DMS79 treated with DMSO at 0.1 percent for 48 hours (cell line): ENCODE measurements around the gene HHLA2.
A peak's percentile ranks its signal among the peaks of the same experiment; 100 is the strongest.
"Not testable (repeated sequence)": the region's sequence is repeated elsewhere in the genome, so short reads cannot be mapped to it uniquely, and the experiment has no call there.

Experiments used
- DNase-seq: peaks from one replicate; lab custom pipeline; 2025; lab: John Stamatoyannopoulos, UW

HHLA2 gene, protein sequence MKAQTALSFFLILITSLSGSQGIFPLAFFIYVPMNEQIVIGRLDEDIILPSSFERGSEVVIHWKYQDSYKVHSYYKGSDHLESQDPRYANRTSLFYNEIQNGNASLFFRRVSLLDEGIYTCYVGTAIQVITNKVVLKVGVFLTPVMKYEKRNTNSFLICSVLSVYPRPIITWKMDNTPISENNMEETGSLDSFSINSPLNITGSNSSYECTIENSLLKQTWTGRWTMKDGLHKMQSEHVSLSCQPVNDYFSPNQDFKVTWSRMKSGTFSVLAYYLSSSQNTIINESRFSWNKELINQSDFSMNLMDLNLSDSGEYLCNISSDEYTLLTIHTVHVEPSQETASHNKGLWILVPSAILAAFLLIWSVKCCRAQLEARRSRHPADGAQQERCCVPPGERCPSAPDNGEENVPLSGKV

DNA sequence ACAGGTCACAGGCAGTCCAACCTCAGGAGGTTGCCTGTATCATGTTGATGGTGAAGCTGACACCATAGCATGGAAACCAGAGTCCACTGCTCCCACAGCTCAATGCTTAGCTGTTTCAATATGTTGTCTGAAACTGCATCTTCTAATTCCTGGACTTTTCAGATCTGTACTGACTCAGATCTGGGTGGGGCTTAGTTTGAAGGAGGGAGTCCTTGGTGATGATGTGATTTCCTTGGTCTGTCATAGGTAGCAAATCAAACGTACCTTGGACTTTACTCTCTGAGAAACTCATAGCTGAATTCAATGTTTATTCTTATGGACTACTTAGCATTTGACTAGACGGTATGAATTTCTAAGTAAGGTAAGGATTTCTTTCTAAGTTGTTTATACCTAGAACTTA is at the start of gene HHLA2:
HHLA2 (plus strand) TSS at position 310 of the 400 bp plus-strand sequence. CDS start 55,266 bp downstream, outside the sequence.
- DNase-seq: no peak

DNA sequence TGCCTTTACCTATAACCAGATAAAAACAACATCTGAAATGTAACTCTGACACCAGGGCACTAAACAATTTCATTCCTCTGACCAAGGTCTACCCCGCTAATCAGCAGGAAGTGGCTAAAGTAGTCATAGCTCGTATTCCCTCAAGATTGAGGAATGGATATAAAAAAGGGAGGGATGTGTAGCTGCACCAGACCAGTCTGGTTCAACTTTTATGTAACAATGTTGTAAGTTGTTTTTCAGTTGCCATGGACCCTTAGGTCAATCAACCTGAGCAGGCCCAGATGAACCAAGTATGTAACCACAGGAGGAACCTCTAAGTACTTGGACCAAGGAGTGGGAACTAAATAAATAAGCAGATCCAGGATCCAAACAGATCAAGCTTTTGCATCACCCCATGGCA is 45.7 kb upstream of the HHLA2 start:
- no peak for DNase-seq

DNA sequence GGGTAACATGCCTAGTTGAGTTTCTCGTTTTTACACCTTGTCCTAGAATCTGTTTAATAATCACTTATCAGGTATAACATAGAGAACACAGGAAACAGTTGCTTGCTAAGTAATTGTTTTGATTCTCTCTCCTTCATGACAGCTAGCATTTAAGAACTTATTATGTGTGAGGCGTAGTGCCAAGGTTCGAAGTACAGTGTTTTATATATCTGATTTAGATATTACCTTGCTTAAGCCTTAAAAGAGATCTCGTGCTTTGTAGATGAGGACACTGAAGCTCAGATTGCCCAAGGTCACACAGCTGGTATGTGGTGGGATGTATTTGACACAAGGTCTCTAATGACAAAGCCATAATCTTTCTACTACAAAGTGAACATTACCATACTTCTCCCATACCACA is 45.1 kb upstream of the HHLA2 start:
- no peak for DNase-seq

DNA sequence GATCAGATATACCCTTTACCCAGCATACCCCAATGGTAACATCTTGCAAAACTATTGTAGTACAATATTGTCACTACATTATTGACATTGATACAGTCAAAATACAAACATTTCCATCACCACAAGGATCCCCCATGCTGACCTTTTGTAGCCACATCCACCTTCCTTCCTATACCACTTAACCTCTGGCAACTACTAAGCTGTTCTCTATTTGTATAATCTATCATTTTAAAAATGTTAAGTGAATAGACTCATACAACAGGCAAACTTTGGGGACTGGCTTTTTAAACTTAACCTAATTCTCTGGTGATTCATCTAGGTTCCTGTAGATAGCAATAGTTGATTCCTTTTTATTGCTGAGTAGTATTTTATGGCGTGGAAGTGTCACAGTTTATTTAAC is 44.5 kb upstream of the HHLA2 start:
- DNase-seq: no peak

DNA sequence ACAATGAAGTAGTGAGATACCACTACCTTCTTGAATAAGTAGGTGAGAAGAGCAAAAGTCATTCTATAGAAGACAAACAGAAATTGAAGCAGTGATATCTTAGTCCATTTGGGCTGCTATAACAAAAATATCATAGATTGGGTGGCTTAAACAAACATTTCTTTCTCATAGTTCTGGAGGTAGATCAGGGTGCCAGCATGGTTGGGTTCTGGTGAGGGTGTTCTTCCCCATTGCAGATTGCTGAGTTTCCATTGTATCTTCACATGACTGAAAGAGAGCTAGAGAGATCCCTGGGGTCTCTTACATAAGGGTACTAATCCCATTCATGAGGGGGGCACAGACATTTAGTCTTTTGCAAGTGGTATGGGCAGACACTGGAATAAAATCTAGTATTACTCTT is 41.2 kb upstream of the HHLA2 start:
- no peak for DNase-seq

DNA sequence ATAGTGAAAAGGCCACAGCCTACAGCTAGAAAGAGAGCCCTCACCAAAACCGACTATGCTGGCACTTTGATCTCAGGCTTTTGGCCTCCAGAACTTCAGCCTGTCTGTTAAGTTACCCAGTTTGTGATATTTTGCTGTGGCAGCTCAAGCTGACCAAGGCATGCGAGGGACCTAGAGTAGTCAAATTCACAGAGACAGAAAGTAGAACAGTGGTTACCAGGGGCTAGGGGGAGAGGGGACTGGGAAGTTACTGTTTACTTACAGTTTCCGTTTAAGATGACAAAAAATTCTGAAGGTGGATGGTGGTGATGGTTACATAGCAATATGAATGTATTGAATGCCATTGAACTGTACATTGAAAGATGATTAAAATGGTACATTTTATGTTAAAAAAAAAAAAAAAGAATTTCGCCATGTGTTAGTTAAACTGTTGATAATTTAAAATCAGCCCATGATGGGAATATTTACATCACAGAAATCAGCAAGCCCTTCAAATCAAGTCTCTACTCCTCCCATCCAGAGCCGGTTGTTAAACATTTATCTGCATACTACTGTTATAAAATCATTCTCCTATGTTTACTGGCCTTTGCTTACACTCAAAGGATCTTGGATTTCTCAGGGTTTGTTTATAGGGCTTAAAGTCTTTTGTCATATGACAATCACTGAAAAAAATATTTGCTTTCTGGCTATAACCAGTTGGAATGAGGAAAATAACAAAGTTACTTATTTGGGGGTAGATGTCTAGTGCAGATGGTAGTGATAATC is 31.6 kb upstream of the HHLA2 start:
- not testable (repeated sequence) for DNase-seq

DNA sequence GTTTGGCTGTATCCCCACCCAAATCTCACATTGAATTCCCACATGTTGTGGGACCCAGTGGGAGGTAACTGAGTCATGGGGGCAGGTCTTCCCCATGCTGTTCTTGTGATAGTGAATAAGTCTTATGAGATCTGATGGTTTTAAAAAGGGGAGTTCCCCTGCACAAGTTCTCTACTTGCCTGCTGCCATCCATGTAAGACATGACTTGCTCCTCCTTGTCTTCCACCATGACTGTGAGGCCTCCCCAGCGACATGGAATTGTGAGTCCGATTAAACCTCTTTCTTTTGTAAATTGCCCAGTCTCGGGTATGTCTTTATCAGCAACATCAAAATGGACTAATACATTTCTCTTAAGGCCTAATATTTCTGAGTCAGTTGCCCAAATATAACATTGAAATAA is 28.1 kb upstream of the HHLA2 start:
- DNase-seq: not testable (repeated sequence)

DNA sequence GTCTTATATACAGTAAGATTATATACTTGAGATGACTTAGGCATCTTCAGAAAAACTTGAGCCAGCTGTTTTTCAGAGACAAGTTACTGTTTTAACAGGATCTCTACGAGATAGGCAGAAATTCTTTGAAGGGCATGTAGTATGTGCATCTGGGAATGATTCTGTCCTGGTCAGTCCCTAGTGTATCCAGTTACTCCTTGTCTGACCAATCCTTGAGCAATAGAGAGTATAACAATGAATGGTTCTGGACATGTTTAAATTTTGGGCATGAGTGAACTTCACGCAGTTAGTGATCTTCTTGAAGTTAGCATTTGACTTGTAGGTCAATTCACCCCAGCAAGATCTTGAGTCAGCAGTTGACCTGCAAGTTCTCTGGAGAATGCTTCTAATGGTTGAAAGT is 24.7 kb upstream of the HHLA2 start:
- no peak for DNase-seq

DNA sequence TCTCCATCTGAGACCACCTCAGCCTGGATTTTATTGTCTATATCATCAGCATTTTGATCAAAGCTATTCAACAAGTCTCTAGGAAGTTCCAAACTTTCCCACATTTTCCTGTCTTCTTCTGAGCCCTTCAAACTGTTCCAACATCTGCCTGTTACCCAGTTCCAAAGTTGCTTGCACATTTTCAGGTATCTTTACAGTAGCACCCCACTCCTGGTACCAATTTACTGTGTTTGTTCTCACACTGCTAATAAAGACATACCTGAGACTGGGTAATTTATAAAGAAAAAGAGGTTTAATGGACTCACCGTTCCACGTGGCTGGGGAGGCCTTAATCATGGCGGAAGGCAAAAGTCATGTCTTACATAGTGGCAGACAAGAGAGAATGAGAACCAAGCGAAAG is 17.3 kb upstream of the HHLA2 start:
- DNase-seq: not testable (repeated sequence)

DNA sequence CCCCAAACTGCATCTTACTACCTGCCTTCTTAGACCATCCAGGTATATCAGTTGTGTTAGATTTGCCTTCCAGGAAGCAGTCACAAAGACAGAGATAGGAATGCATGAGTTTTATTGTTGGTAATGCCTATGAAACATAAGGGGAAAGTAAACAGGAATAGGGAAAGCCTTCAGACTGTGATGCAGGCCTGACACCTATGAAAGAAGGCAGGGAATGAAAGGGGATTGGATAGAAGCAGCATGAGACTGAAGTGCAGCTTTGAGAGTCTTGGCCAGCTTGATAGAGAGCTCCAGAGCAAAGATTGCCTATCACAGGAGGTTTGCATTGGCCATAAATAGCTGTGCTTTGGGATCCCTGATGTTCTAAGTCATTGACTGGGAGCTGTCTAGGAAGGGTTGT is 15.9 kb upstream of the HHLA2 start:
- no peak for DNase-seq

DNA sequence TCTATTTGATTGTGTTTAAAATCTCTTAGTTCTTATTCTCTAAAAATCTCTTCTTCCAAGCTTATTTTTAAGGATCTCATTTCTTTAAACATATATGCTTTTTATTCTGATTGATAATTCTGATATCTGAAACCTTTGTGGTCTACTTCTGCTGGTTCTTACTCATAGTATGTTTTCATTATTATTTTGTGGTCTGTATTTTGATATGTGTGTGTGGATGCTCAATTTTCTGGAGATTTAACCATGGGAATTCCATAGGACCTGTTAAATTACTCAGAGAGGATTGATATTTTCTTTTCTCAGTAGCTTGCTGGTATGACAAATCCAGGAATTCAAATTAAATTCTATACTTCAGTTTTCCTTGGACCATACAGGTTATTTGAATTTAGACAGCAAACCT is 14.7 kb upstream of the HHLA2 start:
- DNase-seq: no peak

DNA sequence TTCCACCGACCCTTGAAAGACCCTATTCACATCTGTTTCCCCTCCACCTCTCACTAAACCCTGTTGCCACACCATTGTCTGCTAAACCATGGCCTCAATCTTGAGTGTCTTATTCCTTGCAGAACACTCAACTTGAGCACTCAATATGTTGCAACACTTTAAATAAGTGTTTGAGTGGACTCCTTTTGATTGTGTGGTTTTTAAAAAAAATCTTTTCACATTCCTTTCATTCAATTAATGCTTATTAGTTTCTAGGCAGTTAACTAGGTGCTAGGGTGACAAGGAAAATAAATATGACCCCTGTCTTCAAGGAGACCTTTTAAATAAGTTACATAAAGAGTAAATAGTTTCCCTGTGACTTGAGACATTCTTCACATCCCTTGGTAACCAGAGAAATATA is 13.3 kb upstream of the HHLA2 start:
- DNase-seq: peak; percentile 78

DNA sequence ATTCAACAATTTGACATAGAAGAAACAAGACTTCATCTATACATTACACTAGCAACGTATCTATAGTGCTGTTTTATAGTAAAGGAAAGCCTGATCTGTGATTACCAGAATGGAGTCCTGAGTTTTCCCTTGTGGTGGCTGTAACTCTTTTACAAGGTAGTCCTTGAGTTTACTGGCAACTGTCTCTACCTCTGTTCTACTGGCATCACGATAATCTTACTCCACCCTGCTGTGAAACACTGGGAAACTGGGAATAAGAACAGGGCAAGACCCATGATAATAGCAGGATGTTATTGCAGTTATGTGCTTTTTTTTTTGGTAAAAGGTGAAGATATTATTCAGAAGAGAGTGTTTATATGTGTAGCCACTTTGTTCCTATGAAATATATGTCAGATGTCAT is 12.4 kb upstream of the HHLA2 start:
- no peak for DNase-seq

DNA sequence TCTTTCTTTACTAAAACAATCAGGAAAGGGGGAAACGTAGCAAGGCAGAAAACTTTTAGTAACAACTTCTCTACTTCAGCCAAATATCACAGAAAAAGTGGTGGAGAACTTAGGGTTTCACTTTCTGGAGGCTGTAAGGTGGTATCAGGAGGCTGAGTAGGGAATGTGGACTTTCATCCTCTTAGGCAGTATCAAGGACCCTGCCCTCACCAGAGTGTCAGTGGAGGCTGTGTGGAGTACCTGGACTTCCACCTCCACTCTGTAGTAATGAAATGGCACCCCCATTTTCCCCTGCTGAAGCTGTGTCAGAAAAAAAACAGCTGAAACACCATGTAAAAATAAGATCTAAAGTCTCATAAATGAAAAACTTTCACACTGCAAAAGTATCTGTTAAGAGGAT is 11.2 kb upstream of the HHLA2 start:
- no peak for DNase-seq

DNA sequence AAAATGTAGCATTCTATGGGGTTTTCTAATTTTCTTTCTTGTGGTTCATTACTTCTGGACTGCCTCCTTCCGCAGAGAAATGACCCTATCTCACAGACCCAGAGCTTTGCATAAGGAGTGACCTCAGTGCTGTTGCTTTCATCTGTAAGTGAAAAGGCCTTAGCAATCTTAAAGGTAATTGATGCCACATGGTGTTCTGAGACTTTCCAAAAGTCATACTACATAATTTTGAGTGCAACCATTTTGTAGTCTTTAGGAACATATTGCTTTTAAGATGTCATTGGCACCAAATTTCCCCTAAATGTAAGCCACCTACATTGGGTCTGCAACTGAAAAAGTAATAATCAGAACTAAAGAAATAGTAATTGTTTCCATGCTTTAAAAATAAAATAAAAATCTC is 9.2 kb upstream of the HHLA2 start:
- DNase-seq: no peak

DNA sequence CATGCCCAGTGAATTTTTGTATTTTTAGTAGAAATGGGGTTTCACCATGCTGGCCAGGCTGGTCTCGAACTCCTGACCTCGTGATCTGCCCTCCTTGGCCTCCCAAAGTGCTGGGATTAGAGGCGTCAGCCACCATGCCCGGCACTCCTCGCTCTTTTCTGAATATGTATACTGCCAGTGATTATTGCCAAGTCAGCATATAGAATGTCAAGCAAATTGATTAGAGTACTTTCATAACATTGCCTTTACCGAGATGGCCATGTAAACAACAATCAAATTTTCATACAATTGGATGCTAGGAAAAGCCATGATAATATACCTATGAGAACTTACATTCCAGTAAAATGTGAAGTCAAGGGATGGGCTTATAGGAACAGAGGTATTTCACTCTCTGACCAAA is 8.2 kb upstream of the HHLA2 start:
- not testable (repeated sequence) for DNase-seq

DNA sequence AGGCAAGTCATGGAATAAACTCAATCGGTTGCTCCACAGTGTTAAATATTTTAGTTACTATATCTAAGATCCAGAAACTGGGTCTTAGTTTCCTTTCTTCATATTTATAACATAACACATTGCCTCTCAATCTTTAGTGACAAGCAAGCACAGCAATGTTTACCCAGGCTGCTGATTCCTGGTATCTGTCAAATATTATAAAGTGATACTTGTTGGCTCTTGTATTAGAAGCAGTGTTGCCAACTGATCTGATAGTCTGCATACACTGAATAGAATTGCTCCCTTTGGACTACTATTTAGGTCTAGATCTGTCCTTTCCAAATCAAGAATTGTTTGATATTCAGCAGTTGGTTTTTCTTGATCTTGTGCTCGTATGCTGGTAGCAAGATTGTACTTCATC is 7.2 kb upstream of the HHLA2 start:
- DNase-seq: no peak

DNA sequence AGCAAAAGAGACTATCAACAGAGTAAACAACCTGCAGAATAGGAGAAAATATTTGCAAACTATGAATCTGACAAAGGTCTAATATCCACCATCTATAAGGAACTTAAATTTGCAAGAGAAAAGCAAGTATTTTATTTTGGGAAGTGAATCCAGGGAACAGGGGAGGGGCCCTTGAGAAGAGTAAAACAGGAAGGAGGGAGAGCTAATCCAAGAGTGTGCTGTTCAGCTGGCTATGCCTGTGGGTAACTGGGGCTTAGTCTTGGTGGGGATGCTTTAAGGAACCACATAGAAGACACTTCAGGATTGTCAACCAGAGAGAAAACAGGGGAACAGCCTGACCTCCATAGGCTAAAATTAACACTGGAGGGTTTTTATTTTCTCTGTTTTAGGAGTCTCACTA is 3.9 kb upstream of the HHLA2 start:
- DNase-seq: no peak

DNA sequence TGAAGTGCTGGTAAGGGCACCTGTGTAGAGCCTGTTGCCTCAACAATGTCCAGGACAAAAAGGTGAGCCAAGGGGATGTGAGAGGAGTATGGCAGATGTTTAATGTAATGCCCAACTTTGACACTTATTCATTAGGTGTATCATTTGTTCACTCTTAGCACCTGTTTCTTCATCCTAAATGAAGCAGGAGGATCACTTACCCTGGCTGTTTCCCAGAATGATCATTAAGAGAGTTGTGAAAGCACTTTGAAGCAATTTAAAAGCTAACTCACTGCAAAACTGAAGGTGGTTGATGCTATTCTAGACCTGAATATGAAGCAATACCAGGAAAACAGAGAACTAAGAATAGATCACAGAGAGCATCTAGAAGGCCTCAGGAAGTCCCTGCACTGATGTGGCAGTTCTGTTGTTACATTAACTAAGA is 3.4 kb upstream of the HHLA2 start:
- DNase-seq: no peak

DNA sequence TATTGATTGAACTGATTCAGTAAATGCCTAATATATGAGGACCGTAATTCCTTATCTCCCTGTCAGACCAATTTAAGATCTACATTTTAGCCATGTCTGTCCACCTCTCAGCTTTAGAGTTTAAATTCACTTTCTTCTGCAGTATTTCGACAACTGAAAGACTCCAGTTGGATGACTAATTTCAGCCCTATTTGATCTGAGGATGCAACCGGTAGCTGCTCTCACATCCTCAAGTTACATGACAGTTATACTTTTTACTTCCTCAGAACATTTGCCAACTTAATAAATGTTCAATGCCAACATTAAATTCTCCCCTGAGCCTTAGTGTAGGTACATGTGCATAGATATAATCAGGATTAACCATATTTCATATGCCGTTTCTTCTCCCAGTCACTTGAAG is 2.5 kb upstream of the HHLA2 start:
- DNase-seq: no peak

DNA sequence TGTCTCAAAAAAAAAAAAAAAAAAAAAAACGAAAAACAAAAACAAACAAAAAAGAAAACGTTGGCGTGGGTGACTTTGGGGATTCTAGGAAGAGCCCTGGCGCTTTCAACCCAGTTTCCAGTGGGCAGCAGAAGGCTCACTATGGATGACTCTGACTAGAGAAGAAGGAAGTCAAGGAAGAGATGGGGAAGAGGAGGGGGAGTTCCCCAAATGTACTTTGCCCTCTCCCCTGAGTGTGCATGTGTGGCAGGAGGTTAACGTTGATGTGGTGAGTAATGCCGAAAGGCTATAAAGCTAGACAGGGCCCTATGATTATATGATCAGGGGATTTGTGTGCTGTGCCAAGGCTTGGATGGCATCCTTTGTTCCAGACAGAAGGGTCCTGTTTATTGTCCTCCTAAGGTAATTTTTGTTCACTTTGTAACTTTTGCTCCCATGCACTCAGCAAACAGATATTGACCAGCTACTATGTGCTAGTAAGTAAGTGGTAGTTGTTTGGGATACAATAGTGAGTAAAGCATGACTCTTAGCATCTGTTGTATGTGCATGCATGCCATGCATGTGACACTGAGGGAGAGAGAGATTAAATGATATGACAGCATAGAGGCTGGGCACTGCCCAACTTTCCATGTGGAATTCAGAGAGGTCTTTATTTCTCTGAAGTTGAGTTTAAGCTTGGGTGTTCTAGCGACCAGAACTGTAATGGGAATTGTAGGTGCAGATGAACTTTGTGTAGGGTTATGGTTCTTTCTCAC is 750 bp upstream of the HHLA2 start:
- no peak for DNase-seq

DNA sequence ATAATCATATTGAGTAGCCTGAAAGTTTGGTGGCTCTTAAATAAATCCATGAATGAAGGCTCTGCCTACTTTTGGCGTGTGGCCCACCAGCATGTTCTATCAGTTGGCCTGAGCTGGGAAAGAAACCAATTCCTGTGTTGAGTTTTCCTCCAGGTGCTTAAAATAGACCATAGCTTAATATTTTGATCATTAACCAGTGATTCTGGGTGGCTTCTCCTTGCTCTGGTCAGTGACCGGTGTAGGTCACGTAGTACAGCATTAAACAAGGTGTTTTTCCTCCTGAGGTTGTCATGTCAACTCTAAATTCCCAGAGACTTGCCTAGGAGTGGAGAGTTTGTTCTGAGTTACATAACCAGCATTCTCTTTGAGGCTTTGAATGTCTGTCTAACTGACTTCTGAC is 1.3 kb downstream of the HHLA2 start:
- DNase-seq: no peak

DNA sequence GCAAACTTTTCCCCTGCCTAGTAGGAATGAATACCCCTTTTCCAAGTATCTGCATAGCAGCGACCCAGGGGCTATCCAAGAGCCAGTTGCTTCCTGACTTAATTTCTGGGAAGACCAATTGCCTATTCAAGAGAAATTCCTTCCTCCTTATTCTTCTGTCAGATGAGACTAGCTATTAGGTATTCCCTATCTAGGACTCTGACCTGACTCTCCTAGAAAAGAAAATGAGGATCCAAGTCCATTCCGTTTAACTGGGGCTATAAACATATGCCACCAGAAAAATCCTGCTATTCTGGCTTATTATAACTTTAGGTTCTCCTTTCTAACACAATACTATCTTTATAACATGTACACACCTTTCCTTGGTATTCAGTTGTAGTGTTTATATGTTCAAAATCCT is 1.7 kb downstream of the HHLA2 start:
- no peak for DNase-seq
